Measurements from ENCODE around the gene TIRAP. TPM values are rescaled to one million over a fixed set of nuclear protein-coding genes. Genes with fewer than 3 reads are reported as not detected.

TIRAP gene
- total RNA-seq, 2 donors from 2014 or later: 9.2 to 11.4 TPM

- Mint-ChIP-seq H3K27ac (peak overlapping the region; percentile 53), H3K27me3 (ENCODE audit: insufficient read depth) (no peaks in the 10 kb centered on the region), H3K36me3 (ENCODE audit: low read depth) (peaks cover 14% of the 10 kb centered on the region), H3K9me3 (no peaks in the 10 kb centered on the region), H3K4me3 (no peak overlapping the region), H3K4me1 (peaks cover 3% of the 10 kb centered on the region)
- no peak for TF ChIP-seq CTCF (conservative IDR thresholded peaks at IDR 0.05)
- no peaks in the 10 kb centered on the region for H3K4me1 ChIP-seq (ENCODE audit: control insufficient read depth, insufficient read depth, low read length)
- DNase-seq: no peak
- H3K27me3 ChIP-seq (ENCODE audit: control insufficient read depth, insufficient read depth, low read length, poor library complexity, severe bottlenecking): no peaks in the 10 kb centered on the region
- no peaks in the 10 kb centered on the region for H3K9me3 ChIP-seq (ENCODE audit: control insufficient read depth, low read length)
- 94 to 96% methylated on average over 9 to 12 of the region's 12 CpGs for WGBS, 2 experiments (ENCODE audit: insufficient coverage in 1 of 2, insufficient read length in 1 of 2)
- H3K4me3 ChIP-seq (ENCODE audit: low read length): no peak overlapping the region
- no peak overlapping the region for H3K9ac ChIP-seq (ENCODE audit: extremely low read depth, low read length, poor library complexity, severe bottlenecking)
- H3K36me3 ChIP-seq (ENCODE audit: control insufficient read depth, insufficient read depth, low read length): no peaks in the 10 kb centered on the region
- H3K27ac ChIP-seq (ENCODE audit: low read depth, low read length): no peak overlapping the region
Observed at GRCh38 chr11:126328444-126328843, 45.6 kb downstream of the TIRAP start.

- Histone ChIP-seq H3K9me3 (ENCODE audit: control insufficient read depth, low read length) (no peaks in the 10 kb centered on the region), H3K27me3 (ENCODE audit: control insufficient read depth, insufficient read depth, low read length, poor library complexity, severe bottlenecking) (no peaks in the 10 kb centered on the region), H3K36me3 (ENCODE audit: control insufficient read depth, insufficient read depth, low read length) (no peaks in the 10 kb centered on the region), H3K27ac (ENCODE audit: low read depth, low read length) (no peak overlapping the region), H3K9ac (ENCODE audit: extremely low read depth, low read length, poor library complexity, severe bottlenecking) (no peak overlapping the region), H3K4me3 (ENCODE audit: low read length) (no peak overlapping the region), H3K4me1 (ENCODE audit: control insufficient read depth, insufficient read depth, low read length) (no peaks in the 10 kb centered on the region)
- DNase-seq: no peak
- peak overlapping the region; percentile 53 for H3K27ac Mint-ChIP-seq
- peaks cover 3% of the 10 kb centered on the region for H3K4me1 Mint-ChIP-seq
- 73 to 93% methylated on average over 8 to 9 of the region's 9 CpGs for WGBS, 2 experiments (ENCODE audit: insufficient coverage in 1 of 2, insufficient read length in 1 of 2)
- H3K36me3 Mint-ChIP-seq (ENCODE audit: low read depth): peaks cover 14% of the 10 kb centered on the region
- H3K9me3 Mint-ChIP-seq: no peaks in the 10 kb centered on the region
- TF ChIP-seq CTCF (conservative IDR thresholded peaks at IDR 0.05): no peak
- H3K4me3 Mint-ChIP-seq: no peak overlapping the region
- H3K27me3 Mint-ChIP-seq (ENCODE audit: insufficient read depth): no peaks in the 10 kb centered on the region
Observed at GRCh38 chr11:126328938-126329643, 46.2 kb downstream of the TIRAP start.

- no peak overlapping the region for H3K9ac ChIP-seq (ENCODE audit: extremely low read depth, low read length, poor library complexity, severe bottlenecking)
- no peak overlapping the region for H3K27ac ChIP-seq (ENCODE audit: low read depth, low read length)
- no peak for TF ChIP-seq CTCF (conservative IDR thresholded peaks at IDR 0.05)
- H3K36me3 Mint-ChIP-seq (ENCODE audit: low read depth): peaks cover 13% of the 10 kb centered on the region
- no peak overlapping the region for H3K4me3 ChIP-seq (ENCODE audit: low read length)
- H3K9me3 Mint-ChIP-seq: no peaks in the 10 kb centered on the region
- H3K9me3 ChIP-seq (ENCODE audit: control insufficient read depth, low read length): no peaks in the 10 kb centered on the region
- H3K4me1 ChIP-seq (ENCODE audit: control insufficient read depth, insufficient read depth, low read length): no peaks in the 10 kb centered on the region
- H3K27ac Mint-ChIP-seq: no peak overlapping the region
- 95 to 97% methylated on average over 6 to 11 of the region's 11 CpGs for WGBS, 2 experiments (ENCODE audit: insufficient coverage in 1 of 2, insufficient read length in 1 of 2)
- H3K27me3 ChIP-seq (ENCODE audit: control insufficient read depth, insufficient read depth, low read length, poor library complexity, severe bottlenecking): no peaks in the 10 kb centered on the region
- no peaks in the 10 kb centered on the region for H3K36me3 ChIP-seq (ENCODE audit: control insufficient read depth, insufficient read depth, low read length)
- no peak overlapping the region for H3K4me3 Mint-ChIP-seq
- peaks cover 3% of the 10 kb centered on the region for H3K4me1 Mint-ChIP-seq
- DNase-seq: no peak
- H3K27me3 Mint-ChIP-seq (ENCODE audit: insufficient read depth): no peaks in the 10 kb centered on the region
Observed at GRCh38 chr11:126329644-126330211, 46.8 kb downstream of the TIRAP start.

Measured in endodermal cell (in vitro differentiated cells).